Suprapubic skin (tissue), 4 donors: ENCODE measurements around the gene SLC4A8. TPM values are rescaled to one million over a fixed set of nuclear protein-coding genes. Genes with fewer than 3 reads are reported as not detected.

Source experiments
- DNase-seq, 2 donors: peaks; one replicate each; pipeline ENCODE4 v3.0.0-alpha.2; 2019; ENCODE audit warnings: low spot score in 2 of 2
- H3K27ac ChIP-seq: fragments of 200-600 bp; sonication (generic); one replicate; pipeline ENCODE4 v1.5.1; 2019
- H3K27me3 ChIP-seq: fragments of 200-600 bp; sonication (generic); one replicate; pipeline ENCODE4 v1.5.1; 2019
- H3K36me3 ChIP-seq: fragments of 200-600 bp; sonication (generic); one replicate; pipeline ENCODE4 v1.5.1; 2019
- H3K4me1 ChIP-seq: fragments of 200-600 bp; sonication (generic); one replicate; pipeline ENCODE4 v1.5.1; 2019
- H3K4me3 ChIP-seq: fragments of 200-600 bp; sonication (generic); one replicate; pipeline ENCODE4 v1.5.1; 2019; ENCODE audit warnings: mild to moderate bottlenecking
- H3K9me3 ChIP-seq: fragments of 200-600 bp; sonication (generic); one replicate; pipeline ENCODE4 v1.5.1; 2019
- CTCF ChIP-seq, 2 donors: fragments of 200-600 bp in 1 of 2; fragments of 450-650 bp in 1 of 2; sonication (generic) in 1 of 2; IDR thresholded peaks; one replicate each; pipeline ENCODE4 v1.5.1; 2016 to 2019; ENCODE audit warnings: antibody characterized with exemption in 2 of 2, mild to moderate bottlenecking in 1 of 2, moderate library complexity in 1 of 2
- EP300 ChIP-seq: sonication (generic); formaldehyde crosslinking; IDR thresholded peaks from one replicate; pipeline ENCODE4 v1.6.1; 2017; ENCODE audit warnings: antibody characterized with exemption
- POLR2A ChIP-seq, 2 donors: fragments of 450-650 bp; IDR thresholded peaks; one replicate each; pipeline ENCODE4 v1.6.1; 2017; ENCODE audit warnings: antibody characterized with exemption in 2 of 2, mild to moderate bottlenecking in 2 of 2, moderate library complexity in 2 of 2
- POLR2AphosphoS5 ChIP-seq, 3 donors: sonication (generic); formaldehyde crosslinking; IDR thresholded peaks; one replicate each; pipeline ENCODE4 v1.6.1; 2017; ENCODE audit warnings: antibody characterized with exemption in 3 of 3
- WGBS: methylation state at CpG from one replicate; pipeline ENCODE4 v1.1.5; 2018; 5-methylcytosine and 5-hydroxymethylcytosine counted together
- total RNA-seq, 4 donors: library from RNA; depleted of rRNA; stranded (reverse); fragments of >200 nt; gene quantifications; one replicate each; pipeline ENCODE4 v1.1.0, GENCODE V29; 2016

The SLC4A8 gene
- total RNA-seq, 4 donors from 2014 or later = 1.1 to 2.2 TPM; not detected in 2

DNA sequence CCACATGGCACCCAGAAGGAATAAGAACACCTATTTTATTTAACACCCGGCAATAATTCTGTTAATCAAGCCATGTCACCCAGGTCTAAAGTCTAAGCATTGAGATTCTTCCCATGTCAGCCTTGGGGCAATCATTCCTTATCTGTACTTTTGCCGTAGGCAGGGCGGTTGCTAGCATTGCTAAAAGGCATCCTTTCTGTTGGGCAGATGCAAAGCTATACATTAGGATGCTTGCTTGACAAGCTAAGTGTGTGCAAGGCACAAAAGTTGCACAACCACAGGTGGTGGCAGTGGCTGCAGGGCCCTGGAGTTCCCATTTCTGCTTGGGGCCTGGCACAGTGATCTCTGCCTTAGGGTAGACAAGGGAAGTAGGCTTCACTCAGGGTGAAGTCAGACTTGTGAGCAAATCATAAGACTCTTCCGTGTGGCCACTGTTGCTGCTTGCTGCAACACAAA is 20.9 kb upstream of the SLC4A8 start:
- TF ChIP-seq CTCF (IDR thresholded peaks at IDR 0.05) = no peak
- TF ChIP-seq POLR2AphosphoS5 (IDR thresholded peaks at IDR 0.05) = no peak
- TF ChIP-seq EP300 = no peak
- TF ChIP-seq POLR2A (IDR thresholded peaks at IDR 0.05) = no peak
- 88% methylated on average over 4 of the region's 4 CpGs for WGBS
- no peaks in the 10 kb centered on the region for H3K27me3 ChIP-seq
- no peak overlapping the region for H3K27ac ChIP-seq
- no peaks in the 10 kb centered on the region for H3K4me1 ChIP-seq
- no peaks in the 10 kb centered on the region for H3K36me3 ChIP-seq
- no peaks in the 10 kb centered on the region for H3K9me3 ChIP-seq
- no peak overlapping the region for H3K4me3 ChIP-seq
- no peak for DNase-seq

- H3K4me1 ChIP-seq = no peaks in the 10 kb centered on the region
- no peaks in the 10 kb centered on the region for H3K27me3 ChIP-seq
- WGBS = 96% methylated on average over 3 of the region's 3 CpGs
- H3K36me3 ChIP-seq = no peaks in the 10 kb centered on the region
- TF ChIP-seq CTCF (IDR thresholded peaks at IDR 0.05) (no peak), POLR2AphosphoS5 (IDR thresholded peaks at IDR 0.05) (no peak), POLR2A (IDR thresholded peaks at IDR 0.05) (no peak)
- no peaks in the 10 kb centered on the region for H3K9me3 ChIP-seq
- H3K27ac ChIP-seq = no peak overlapping the region
- no peak for DNase-seq
- H3K4me3 ChIP-seq = no peak overlapping the region
Measured at GRCh38 chr12:51404627-51405026, 20.0 kb upstream of the SLC4A8 start.

- Histone ChIP-seq H3K4me3 (no peak overlapping the region), H3K9me3 (no peaks in the 10 kb centered on the region), H3K4me1 (no peaks in the 10 kb centered on the region), H3K36me3 (no peaks in the 10 kb centered on the region), H3K27ac (no peak overlapping the region), H3K27me3 (no peaks in the 10 kb centered on the region)
- WGBS = 86% methylated on average over 3 of the region's 3 CpGs
- no peak for DNase-seq
- no peak for TF ChIP-seq POLR2A (IDR thresholded peaks at IDR 0.05)
- no peak for TF ChIP-seq EP300
- TF ChIP-seq POLR2AphosphoS5 (IDR thresholded peaks at IDR 0.05) = no peak
- TF ChIP-seq CTCF (IDR thresholded peaks at IDR 0.05) = no peak
Measured at GRCh38 chr12:51405801-51406207, 18.8 kb upstream of the SLC4A8 start.

DNA sequence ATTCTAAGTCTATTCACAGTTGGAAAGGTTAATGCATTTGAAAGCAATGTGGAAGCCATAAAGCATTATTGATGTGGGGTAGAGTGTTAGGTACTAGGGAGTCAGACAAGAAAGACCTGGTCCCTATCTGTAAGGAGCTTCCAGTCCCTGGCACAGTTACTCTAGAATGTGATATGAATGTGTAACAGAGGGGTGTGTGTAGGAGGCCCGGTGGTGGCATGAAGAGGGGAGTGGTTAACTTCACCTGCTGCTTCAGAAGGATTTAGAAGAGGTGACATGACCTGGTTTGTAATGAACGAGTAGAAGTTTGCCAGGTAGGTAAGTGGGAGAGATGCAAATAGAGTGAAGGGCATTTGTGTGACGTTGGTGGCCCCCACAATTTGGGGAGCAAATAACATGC is 18.3 kb upstream of the SLC4A8 start:
- WGBS = 65% methylated on average over 3 of the region's 3 CpGs
- no peak for DNase-seq
- TF ChIP-seq EP300 (no peak), POLR2A (IDR thresholded peaks at IDR 0.05) (no peak), POLR2AphosphoS5 (IDR thresholded peaks at IDR 0.05) (no peak), CTCF (IDR thresholded peaks at IDR 0.05) (no peak)
- no peak overlapping the region for H3K27ac ChIP-seq
- H3K36me3 ChIP-seq = no peaks in the 10 kb centered on the region
- no peaks in the 10 kb centered on the region for H3K27me3 ChIP-seq
- no peaks in the 10 kb centered on the region for H3K9me3 ChIP-seq
- H3K4me1 ChIP-seq = no peaks in the 10 kb centered on the region
- no peak overlapping the region for H3K4me3 ChIP-seq

GRCh38 chr12:51406859-51407258 is 17.8 kb upstream of the SLC4A8 start:
- no peaks in the 10 kb centered on the region for H3K36me3 ChIP-seq
- no peak overlapping the region for H3K27ac ChIP-seq
- no peaks in the 10 kb centered on the region for H3K9me3 ChIP-seq
- no peak for DNase-seq
- no peaks in the 10 kb centered on the region for H3K4me1 ChIP-seq
- WGBS = 88% methylated on average over 5 of the region's 5 CpGs
- H3K27me3 ChIP-seq = no peaks in the 10 kb centered on the region
- no peak overlapping the region for H3K4me3 ChIP-seq
- TF ChIP-seq EP300 (no peak), POLR2A (IDR thresholded peaks at IDR 0.05) (no peak), CTCF (IDR thresholded peaks at IDR 0.05) (no peak), POLR2AphosphoS5 (IDR thresholded peaks at IDR 0.05) (no peak)
